ENCODE data around the gene FN1. TPM values are rescaled to one million over a fixed set of nuclear protein-coding genes. Genes with fewer than 3 reads are reported as not detected.

Gene FN1
- total and polyA plus RNA-seq, 2 donors (not counting 3 experiments of a cell fraction or from before 2014, with no cell fraction given) = 3,221 to 3,740 TPM

DNA sequence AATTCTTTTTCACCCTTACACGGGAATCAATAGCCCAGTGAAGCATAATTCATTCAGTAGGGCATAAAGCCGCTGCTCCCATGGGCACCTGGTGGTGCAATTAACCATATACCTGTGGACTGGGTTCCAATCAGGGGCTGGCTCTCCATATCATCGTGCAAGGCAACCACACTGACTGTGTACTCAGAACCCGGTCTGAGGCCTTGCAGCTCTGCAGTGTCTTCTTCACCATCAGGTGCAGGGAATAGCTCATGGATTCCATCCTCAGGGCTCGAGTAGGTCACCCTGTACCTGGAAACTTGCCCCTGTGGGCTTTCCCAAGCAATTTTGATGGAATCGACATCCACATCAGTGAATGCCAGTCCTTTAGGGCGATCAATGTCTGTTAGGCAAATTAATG lies 55.2 kb downstream of the FN1 start:
- no peaks in the 10 kb centered on the region for H3K4me1 ChIP-seq (ENCODE audit: control insufficient read depth, extremely low read depth, insufficient read depth, low read length)
- POLR2A ChIA-PET = no interaction called here
- intact Hi-C loops (cut with micrococcal nuclease) (no loop called here), dilution Hi-C loops (cut with MboI; ENCODE audit: extremely low pct_ligation_motif_present, low sequenced_read_pairs) (no loop called here)
- H3K9ac ChIP-seq (replicated peaks; ENCODE audit: extremely low read depth, insufficient read depth, low read length) = no peak overlapping the region
- no peaks in the 10 kb centered on the region for H3K27me3 ChIP-seq (ENCODE audit: control insufficient read depth in 2 of 2, insufficient read depth in 2 of 2, low read length in 2 of 2)
- H3K4me2 ChIP-seq (ENCODE audit: insufficient read depth, low read length) = no peak overlapping the region
- no peak overlapping the region for H3K27ac ChIP-seq (ENCODE audit: insufficient read depth, low read depth, low read length)
- H2AFZ ChIP-seq (ENCODE audit: low read depth, low read length) = no peak overlapping the region
- H3K79me2 ChIP-seq (ENCODE audit: control insufficient read depth, insufficient read depth, low read length) = peaks cover 2% of the 10 kb centered on the region
- DNase-seq (ENCODE audit: low read depth, low spot score) (no peak), FAIRE-seq (no peak)
- CTCF ChIA-PET = interaction anchor here (0.8 kb wide), 1 partner anchor 15 kb away, joined by 3 read pairs; no protein-coding TSS in a partner anchor
- BruUV-seq (replicated peaks) = no TSS peak
- TF ChIP-seq, protein P1, sequence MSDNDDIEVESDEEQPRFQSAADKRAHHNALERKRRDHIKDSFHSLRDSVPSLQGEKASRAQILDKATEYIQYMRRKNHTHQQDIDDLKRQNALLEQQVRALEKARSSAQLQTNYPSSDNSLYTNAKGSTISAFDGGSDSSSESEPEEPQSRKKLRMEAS (IDR thresholded peaks at IDR 0.05; ENCODE audit: insufficient read depth, insufficient read length) = no peak
- H3K9me1 ChIP-seq (replicated peaks; ENCODE audit: control insufficient read depth, extremely low read depth, insufficient read depth, low read length) = no peaks in the 10 kb centered on the region
- peaks cover 40 to 75% of the 10 kb centered on the region in 2 experiments for H3K36me3 ChIP-seq (ENCODE audit: control insufficient read depth in 2 of 2, extremely low read depth in 1 of 2, insufficient read depth in 2 of 2, low read length in 2 of 2)
- H4K20me1 ChIP-seq (replicated peaks; ENCODE audit: control insufficient read depth, extremely low read depth, insufficient read depth, low read length) = no peaks in the 10 kb centered on the region
- no peak overlapping the region for H3K4me3 ChIP-seq (replicated peaks in 1 of 3; ENCODE audit: insufficient read depth in 1 of 3, low read depth in 1 of 3, low read length in 3 of 3)
- no peaks in the 10 kb centered on the region for H3K9me3 ChIP-seq (replicated peaks; ENCODE audit: control insufficient read depth, insufficient read depth, low read length)

DNA sequence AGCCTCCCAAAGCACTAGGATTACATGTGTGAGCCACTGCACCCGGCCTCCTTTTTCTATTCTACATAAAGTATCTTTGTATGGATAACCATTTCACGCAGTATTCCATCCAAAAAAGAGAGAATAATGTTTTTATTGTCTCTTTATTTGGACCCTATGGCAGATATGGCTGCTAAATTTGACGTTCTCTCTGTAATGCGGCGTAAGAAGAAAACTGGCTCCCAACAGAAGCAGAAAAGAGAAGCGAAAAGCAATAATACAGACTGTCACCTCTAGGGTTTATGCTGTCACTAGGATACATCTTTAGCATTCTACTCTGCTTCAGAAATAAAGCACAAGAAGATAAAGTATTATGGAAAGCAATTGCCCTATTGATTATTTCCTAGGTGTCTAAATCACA lies 55.9 kb downstream of the FN1 start:
- no peak overlapping the region for H3K4me2 ChIP-seq (ENCODE audit: insufficient read depth, low read length)
- intact Hi-C loops (cut with micrococcal nuclease) = no loop called here
- TF ChIP-seq MYC (IDR thresholded peaks at IDR 0.05; ENCODE audit: low read depth, low read length) = no peak
- TF ChIP-seq, protein P2, sequence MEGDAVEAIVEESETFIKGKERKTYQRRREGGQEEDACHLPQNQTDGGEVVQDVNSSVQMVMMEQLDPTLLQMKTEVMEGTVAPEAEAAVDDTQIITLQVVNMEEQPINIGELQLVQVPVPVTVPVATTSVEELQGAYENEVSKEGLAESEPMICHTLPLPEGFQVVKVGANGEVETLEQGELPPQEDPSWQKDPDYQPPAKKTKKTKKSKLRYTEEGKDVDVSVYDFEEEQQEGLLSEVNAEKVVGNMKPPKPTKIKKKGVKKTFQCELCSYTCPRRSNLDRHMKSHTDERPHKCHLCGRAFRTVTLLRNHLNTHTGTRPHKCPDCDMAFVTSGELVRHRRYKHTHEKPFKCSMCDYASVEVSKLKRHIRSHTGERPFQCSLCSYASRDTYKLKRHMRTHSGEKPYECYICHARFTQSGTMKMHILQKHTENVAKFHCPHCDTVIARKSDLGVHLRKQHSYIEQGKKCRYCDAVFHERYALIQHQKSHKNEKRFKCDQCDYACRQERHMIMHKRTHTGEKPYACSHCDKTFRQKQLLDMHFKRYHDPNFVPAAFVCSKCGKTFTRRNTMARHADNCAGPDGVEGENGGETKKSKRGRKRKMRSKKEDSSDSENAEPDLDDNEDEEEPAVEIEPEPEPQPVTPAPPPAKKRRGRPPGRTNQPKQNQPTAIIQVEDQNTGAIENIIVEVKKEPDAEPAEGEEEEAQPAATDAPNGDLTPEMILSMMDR (IDR thresholded peaks at IDR 0.05; ENCODE audit: extremely low read depth in 1 of 2, insufficient read depth in 1 of 2, low read depth in 1 of 2, low read length in 2 of 2) = no peak
- H3K36me3 ChIP-seq (ENCODE audit: control insufficient read depth in 2 of 2, extremely low read depth in 1 of 2, insufficient read depth in 2 of 2, low read length in 2 of 2) = peaks cover 47 to 83% of the 10 kb centered on the region in 2 experiments
- FAIRE-seq (no peak), DNase-seq (ENCODE audit: low read depth, low spot score) (no peak)
- H3K4me1 ChIP-seq (ENCODE audit: control insufficient read depth, extremely low read depth, insufficient read depth, low read length) = no peaks in the 10 kb centered on the region
- no peaks in the 10 kb centered on the region for H4K20me1 ChIP-seq (replicated peaks; ENCODE audit: control insufficient read depth, extremely low read depth, insufficient read depth, low read length)
- no TSS peak for BruUV-seq (replicated peaks)
- no peak overlapping the region for H3K27ac ChIP-seq (ENCODE audit: insufficient read depth, low read depth, low read length)
- no peak overlapping the region for H2AFZ ChIP-seq (ENCODE audit: low read depth, low read length)
- no peaks in the 10 kb centered on the region for H3K27me3 ChIP-seq (ENCODE audit: control insufficient read depth in 2 of 2, insufficient read depth in 2 of 2, low read length in 2 of 2)
- no peaks in the 10 kb centered on the region for H3K9me1 ChIP-seq (replicated peaks; ENCODE audit: control insufficient read depth, extremely low read depth, insufficient read depth, low read length)
- dilution Hi-C loops (cut with MboI; ENCODE audit: extremely low pct_ligation_motif_present, low sequenced_read_pairs) = no loop called here
- peaks cover 2% of the 10 kb centered on the region for H3K79me2 ChIP-seq (ENCODE audit: control insufficient read depth, insufficient read depth, low read length)
- H3K4me3 ChIP-seq (replicated peaks in 1 of 3; ENCODE audit: insufficient read depth in 1 of 3, low read depth in 1 of 3, low read length in 3 of 3) = no peak overlapping the region
- no peak overlapping the region for H3K9ac ChIP-seq (replicated peaks; ENCODE audit: extremely low read depth, insufficient read depth, low read length)
- ChIA-PET CTCF (interaction anchor here (0.8 kb wide), 1 partner anchor 16 kb away, joined by 3 read pairs; no protein-coding TSS in a partner anchor), POLR2A (no interaction called here)
- no peaks in the 10 kb centered on the region for H3K9me3 ChIP-seq (replicated peaks; ENCODE audit: control insufficient read depth, insufficient read depth, low read length)

All from endothelial cell of umbilical vein (primary cell).